GM12892 (cell line): ENCODE data around the gene CMTM2.

Experiments used
- DNase-seq: peaks from one replicate; pipeline ENCODE4 v3.0.0; 2011; ENCODE audit not compliant: insufficient read length
- FAIRE-seq: peaks from 2 replicates; lab custom pipeline; 2011; peaks lifted over from hg19 to GRCh38; lab: Jason Lieb, UNC
- POLR2A ChIP-seq: IDR thresholded peaks from 2 replicates; pipeline ENCODE4 v1.6.1; 2011; ENCODE audit warnings: low read depth, low read length, control low read depth
- POLR2AphosphoS5 ChIP-seq: IDR thresholded peaks from 2 replicates; pipeline ENCODE4 v1.6.1; 2011; ENCODE audit warnings: low read depth, low read length, control low read depth
- TAF1 ChIP-seq: IDR thresholded peaks from 2 replicates; pipeline ENCODE4 v1.6.1; 2011; ENCODE audit warnings: low read depth, mild to moderate bottlenecking, control low read depth, low read length, borderline replicate concordance

Gene CMTM2

DNA sequence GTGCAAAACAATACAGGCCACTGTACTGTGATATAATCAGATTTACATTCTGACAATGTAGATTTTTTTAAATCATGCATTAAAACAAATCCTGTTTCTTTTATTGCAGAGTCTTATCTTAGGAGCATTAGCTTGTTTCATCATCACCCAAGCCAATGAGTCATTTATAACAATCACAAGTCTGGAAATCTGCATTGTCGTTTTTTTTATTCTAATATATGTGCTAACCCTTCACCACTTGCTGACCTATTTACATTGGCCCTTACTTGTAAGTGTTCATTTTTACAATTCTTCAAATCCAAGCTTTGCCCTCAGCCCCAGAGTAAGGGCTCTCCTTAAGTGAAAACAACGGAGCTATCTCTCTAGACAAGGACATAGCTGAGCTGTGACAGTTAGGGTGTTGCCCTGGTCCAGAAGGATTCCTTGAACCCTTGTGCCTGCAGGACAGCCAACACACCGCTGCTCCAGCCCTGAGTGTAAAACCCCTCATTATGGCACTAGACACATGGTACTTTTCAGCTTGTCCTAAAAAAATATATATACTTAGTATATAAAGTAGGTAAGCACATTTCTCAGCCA, 9.3 kb upstream of the CMTM2 start:
- FAIRE-seq (no peak), DNase-seq (no peak)
- TF ChIP-seq TAF1 (no peak), POLR2A (no peak), POLR2AphosphoS5 (no peak)

DNA sequence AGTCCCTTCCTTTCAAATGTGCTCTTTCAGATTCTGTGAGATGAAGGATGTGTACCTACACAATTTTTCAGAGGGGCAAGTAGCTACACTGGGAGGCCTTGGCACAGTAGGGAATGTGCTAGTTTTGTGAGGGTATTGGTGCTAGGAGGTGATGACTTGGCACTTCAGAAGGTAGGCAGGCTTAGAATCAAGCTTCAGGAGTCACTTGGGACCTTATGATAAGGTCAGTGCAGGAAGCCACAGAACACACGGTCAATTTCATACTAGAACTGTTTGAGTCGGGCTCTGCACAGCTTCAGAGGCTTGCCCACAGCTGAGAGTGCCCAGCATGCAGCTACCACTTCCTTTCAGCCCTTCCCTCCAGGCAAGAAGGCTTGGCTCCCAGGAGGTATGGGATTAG, 6.9 kb upstream of the CMTM2 start:
- TF ChIP-seq POLR2AphosphoS5 (no peak), TAF1 (no peak), POLR2A (no peak)
- FAIRE-seq = no peak
- no peak for DNase-seq

DNA sequence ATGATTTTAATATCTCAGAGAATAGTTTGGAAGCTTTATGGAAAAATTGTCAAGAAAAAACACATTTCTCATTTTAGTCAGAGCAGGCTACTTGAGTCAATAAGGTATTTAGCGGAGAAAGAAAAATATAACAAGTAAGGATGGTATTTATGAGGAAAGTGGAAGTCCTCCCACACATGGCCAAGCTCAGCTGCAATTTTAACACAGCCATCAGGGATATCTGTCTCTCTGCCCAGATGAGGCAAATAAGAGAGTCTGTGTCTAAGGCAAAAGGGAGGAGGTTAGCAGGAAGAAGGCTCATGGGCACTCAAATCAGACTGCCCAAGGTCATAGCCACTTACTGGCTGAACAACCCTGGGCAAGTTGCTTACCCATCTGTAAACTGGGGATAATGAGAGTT, 5.2 kb upstream of the CMTM2 start:
- TF ChIP-seq POLR2A (no peak), POLR2AphosphoS5 (no peak), TAF1 (no peak)
- no peak for FAIRE-seq
- no peak for DNase-seq

DNA sequence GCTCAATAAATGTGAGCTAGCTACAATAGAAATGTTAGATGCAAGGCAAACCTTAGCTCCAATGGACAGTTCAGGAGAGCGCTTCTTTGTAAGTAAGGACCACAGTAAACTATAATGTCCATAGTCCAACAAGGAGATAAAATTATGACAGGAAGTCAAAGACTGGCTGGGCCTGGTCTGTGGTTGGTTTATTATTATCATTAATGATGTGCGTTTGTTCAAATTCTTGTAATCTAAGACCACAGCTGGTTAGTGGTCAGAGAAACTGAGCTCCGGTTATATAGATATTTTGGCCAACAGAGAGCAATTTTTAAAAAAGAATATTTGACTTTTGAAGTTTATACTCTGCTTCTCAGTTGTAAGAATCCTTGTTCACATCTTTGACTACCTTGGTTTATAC, 4.7 kb upstream of the CMTM2 start:
- FAIRE-seq (no peak), DNase-seq (no peak)
- TF ChIP-seq TAF1 = no peak
- no peak for TF ChIP-seq POLR2A
- TF ChIP-seq POLR2AphosphoS5 = no peak

DNA sequence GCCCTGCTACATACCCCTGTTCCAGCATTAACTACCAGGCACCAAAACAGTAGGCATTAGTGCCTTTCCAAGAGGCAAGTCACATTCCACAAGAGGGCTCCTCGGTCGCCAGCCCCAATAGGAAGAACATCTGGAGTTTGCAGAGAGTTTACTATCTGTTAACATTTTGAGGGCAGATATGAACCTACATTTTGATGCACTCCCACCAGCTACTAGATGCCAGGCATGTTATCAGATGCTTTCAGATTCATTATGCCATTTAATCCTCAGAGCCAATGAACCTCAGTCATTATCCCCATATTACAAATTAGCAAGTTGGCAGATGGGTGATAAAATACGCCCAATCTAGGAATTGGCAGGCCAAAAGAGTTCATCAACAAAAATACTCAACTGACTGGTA, 4.2 kb upstream of the CMTM2 start:
- TF ChIP-seq POLR2A (no peak), TAF1 (no peak), POLR2AphosphoS5 (no peak)
- FAIRE-seq = no peak
- no peak for DNase-seq

DNA sequence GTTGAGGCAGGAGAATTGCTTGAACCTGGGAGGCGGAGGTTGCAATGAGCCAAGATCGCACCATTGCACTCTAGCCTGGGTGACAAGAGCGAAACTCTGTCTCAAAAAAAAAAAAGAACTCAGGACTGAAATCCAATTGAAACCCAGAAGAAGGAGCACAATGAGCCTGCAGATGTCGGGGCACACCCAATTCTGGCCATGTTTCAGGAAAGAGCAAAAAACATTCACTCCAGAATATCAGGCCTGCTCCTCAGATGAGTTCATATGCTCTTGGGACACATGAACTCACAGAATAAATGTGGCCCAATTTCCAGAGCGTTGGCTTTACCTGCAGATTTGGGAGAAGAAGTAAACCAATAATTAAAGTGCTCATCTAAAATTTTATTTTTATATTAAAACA, 3.0 kb upstream of the CMTM2 start:
- FAIRE-seq (no peak), DNase-seq (no peak)
- TF ChIP-seq TAF1 (no peak), POLR2AphosphoS5 (no peak), POLR2A (no peak)

DNA sequence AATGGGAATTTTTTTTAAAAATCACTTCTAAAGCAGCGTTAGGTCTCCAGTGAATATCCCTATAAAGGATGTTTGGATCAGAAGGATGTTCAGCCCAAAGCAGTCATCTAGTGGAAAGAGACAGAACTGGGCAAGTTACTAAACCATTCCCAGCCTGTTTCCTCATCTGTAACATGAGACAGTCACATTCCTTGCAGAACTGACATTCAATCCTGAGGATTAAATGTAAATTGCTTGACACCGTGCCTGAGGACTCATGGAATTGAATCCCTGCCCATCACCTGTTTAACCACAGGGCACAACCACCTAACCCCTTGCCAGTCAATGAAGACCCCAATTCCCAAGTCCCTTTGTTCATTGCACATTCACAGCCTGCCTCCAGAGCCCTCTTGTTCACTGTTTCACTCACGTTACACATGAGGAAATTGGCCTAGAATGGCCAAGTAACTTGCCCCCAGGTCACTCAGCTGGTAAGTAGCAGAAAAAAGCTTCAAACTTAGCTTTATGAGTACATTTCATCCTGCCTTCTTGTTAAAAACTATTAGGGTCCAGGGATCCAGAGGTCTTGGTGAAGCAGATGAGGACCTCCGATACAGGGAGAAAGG, 1.4 kb downstream of the CMTM2 start:
- DNase-seq (no peak), FAIRE-seq (no peak)
- TF ChIP-seq POLR2AphosphoS5 (no peak), TAF1 (no peak), POLR2A (no peak)

DNA sequence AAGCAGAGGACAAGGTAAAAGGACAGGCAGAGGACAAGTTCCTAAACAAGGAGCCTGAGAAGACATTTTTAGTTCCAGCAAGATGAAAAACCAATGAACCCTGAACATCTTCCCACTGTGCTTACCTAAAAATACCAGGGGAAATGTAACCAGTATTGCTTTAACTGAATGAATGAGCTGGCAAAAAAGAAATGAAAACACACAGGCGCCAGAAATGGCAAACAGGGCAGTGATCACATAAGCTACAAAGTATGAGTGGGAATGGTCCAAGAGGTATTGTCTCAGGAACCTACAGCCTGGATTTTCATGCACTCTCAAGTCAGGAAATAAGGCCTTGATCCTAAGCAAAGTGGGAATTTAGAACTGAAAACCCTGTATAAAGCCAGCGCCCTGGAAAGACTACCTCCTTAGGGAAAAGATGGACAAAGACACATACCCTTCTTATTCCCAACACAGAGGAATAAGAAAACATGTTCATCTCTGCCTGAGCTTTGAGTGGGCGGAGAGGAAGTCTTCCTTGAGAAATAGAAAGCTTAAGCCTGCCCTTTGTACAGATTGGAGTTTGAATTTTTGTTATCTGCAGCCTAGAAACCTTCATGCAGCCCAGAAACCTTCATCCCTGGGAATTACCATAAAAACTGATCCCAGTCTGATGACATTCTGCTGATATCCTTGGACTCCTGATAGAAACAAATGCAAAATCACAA, 2.1 kb downstream of the CMTM2 start:
- DNase-seq = no peak
- TF ChIP-seq POLR2A = no peak
- no peak for TF ChIP-seq POLR2AphosphoS5
- no peak for TF ChIP-seq TAF1
- FAIRE-seq = no peak

DNA sequence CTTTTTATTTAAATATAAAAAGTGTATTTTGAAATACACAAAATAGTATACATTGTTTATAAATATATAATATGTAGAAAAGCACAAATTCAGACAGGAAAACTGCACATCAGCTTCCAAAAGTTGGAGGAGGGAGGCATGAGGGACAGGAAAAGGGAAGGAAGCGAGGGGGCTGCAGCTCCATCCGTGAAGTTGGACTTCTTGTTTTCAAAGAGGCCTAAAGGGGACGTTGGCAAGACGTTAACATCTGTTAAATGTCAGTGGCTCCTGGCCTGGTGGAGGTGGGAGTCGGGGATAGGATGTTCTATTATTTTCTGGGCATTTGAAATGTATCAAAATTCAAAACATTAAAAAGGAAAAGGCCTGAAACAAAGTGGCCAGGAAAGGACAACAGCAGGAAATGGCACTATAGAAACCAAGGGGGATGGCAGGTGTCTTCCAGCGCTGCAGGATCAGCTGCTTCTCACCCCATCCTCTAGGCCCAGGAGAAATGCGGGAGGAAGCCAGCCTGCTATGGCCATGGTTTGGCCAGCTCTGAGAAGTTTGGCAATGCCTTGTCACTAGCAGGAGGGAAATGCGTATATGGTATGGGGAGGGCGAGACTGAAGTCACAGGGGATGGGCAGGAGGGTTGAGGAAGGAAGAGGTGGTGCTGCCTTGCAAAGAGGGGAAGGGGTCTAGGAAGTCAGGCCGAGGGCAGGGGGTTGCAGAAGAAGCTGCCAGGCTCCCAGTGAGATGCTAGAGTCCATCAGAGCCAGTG, 6.4 kb downstream of the CMTM2 start:
- DNase-seq (no peak), FAIRE-seq (no peak)
- TF ChIP-seq TAF1 (no peak), POLR2AphosphoS5 (no peak), POLR2A (no peak)

DNA sequence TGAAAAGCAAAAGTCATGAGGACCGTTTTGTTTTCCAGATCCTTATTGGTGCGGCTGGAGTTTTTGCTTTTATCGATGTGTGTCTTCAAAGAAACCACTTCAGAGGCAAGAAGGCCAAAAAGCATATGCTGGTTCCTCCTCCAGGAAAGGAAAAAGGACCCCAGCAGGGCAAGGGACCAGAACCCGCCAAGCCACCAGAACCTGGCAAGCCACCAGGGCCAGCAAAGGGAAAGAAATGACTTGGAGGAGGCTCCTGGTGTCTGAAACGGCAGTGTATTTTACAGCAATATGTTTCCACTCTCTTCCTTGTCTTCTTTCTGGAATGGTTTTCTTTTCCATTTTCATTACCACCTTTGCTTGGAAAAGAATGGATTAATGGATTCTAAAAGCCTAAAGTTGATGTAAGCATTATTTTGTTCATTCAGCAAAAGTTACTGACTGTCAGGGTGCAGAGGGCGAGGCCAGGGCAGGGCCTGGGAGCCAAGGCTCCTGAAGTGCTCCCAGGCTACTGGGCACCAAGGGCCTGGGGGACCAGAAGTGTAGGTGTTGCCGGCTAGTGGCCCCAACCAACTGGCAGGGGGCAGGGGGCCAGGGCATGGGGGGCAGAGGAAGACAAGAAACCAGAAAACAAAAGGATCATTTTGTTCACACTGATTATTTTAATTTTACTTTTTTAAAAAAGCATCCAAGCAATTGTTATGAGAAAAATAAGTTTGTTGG, 8.8 kb downstream of the CMTM2 start:
- TF ChIP-seq POLR2AphosphoS5 (no peak), POLR2A (no peak), TAF1 (no peak)
- no peak for DNase-seq
- no peak for FAIRE-seq
